CD4-positive, CD25-positive, alpha-beta regulatory T cell (primary cell): ENCODE measurements around the gene VGLL1. TPM values are rescaled to one million over a fixed set of nuclear protein-coding genes. Genes with fewer than 3 reads are reported as not detected.

Experiments
- ATAC-seq, 2 donors: fragments of 150-1000 bp; cut with Tn5 transposase; one replicate each; pipeline ENCODE4 v1.10.0; 2021; ENCODE audit warnings: low read depth in 2 of 2, moderate number of reproducible peaks in 2 of 2, moderate library complexity in 1 of 2
- DNase-seq, 3 donors: peaks; one replicate each; pipeline versions ENCODE4 v3.0.0 to v3.0.0-alpha.2; 2012 to 2022; ENCODE audit warnings: mixed read lengths in 1 of 3
- H3K27ac ChIP-seq: one replicate; pipeline ENCODE4 v1.7.0; 2013; ENCODE audit warnings: mild to moderate bottlenecking, low read length; ENCODE audit not compliant: insufficient read depth, poor library complexity, severe bottlenecking
- H3K27me3 ChIP-seq: one replicate; pipeline ENCODE4 v1.7.0; 2013; ENCODE audit warnings: low read length; ENCODE audit not compliant: control insufficient read depth, insufficient read depth
- H3K36me3 ChIP-seq: one replicate; pipeline ENCODE4 v1.7.0; 2013; ENCODE audit warnings: mild to moderate bottlenecking, low read length, moderate library complexity; ENCODE audit not compliant: control insufficient read depth, insufficient read depth
- H3K4me1 ChIP-seq: 2 replicates; pipeline ENCODE4 v1.7.0; 2013; ENCODE audit warnings: mild to moderate bottlenecking, low read length; ENCODE audit not compliant: insufficient read depth, control insufficient read depth, poor library complexity, severe bottlenecking
- H3K4me3 ChIP-seq: one replicate; pipeline ENCODE4 v1.7.0; 2013; ENCODE audit warnings: low read depth, mild to moderate bottlenecking, low read length, moderate library complexity
- H3K9me3 ChIP-seq, 2 experiments: 1 replicate in 1 of 2; 2 replicates in 1 of 2; pipeline ENCODE4 v1.7.0; 2013; ENCODE audit warnings: low read length in 2 of 2, mild to moderate bottlenecking in 1 of 2, moderate library complexity in 1 of 2; ENCODE audit not compliant: control insufficient read depth in 2 of 2
- H3K27ac Mint-ChIP-seq, 3 donors: one replicate each; pipeline ENCODE4 v1.8.0; 2020 to 2022; ENCODE audit warnings: mild to moderate bottlenecking in 3 of 3, mixed read lengths in 3 of 3, moderate library complexity in 2 of 3
- H3K27me3 Mint-ChIP-seq: one replicate; pipeline ENCODE4 v1.8.0; 2022; ENCODE audit warnings: mild to moderate bottlenecking, mixed read lengths
- H3K36me3 Mint-ChIP-seq: one replicate; pipeline ENCODE4 v1.8.0; 2020; ENCODE audit warnings: mixed read lengths
- H3K4me1 Mint-ChIP-seq, 4 donors: one replicate each; pipeline ENCODE4 v1.8.0; 2020 to 2022; ENCODE audit warnings: mixed read lengths in 4 of 4, mild to moderate bottlenecking in 1 of 4
- H3K4me3 Mint-ChIP-seq, 4 donors: one replicate each; pipeline ENCODE4 v1.8.0; 2020 to 2022; ENCODE audit warnings: mild to moderate bottlenecking in 4 of 4, mixed read lengths in 4 of 4, moderate library complexity in 3 of 4
- H3K9me3 Mint-ChIP-seq, 7 donors: one replicate each; pipeline ENCODE4 v1.8.0; 2020 to 2022; ENCODE audit warnings: mixed read lengths in 7 of 7, mild to moderate bottlenecking in 3 of 7, moderate library complexity in 2 of 7
- polyA plus RNA-seq, 4 donors: library from polyadenylated mRNA; unstranded; fragments of 300-500 nt; fragmentation: Illumina TruSeq; gene quantifications; one replicate each; pipeline ENCODE4 v1.2.3, GENCODE V29; 2021
- total RNA-seq: library from RNA; stranded (reverse); gene quantifications from one replicate; pipeline ENCODE4 v1.2.3, GENCODE V29; 2022

VGLL1 gene
- total and polyA plus RNA-seq, 5 donors from 2014 or later = not detected

DNA sequence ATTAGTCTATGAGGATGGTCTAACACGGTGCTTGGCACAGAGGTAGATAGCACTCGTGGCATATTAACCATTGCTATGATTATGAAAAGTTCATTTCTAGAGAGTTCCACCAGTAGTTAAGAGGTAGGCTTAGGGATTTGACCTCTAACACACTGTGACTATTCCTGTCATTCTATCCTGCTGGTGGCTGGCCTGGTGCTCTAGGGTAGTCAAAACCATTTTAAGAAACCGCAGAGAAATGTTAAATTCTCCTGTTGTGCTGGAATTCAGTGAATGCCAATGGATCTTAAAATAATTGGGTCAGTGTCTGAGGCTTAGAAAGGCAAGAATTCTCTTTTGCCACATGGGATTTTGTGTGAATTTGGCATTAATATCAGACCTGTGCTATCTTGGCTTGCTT lies 53.9 kb downstream of the VGLL1 start:
- no peak for DNase-seq
- Histone ChIP-seq H3K36me3 (no peaks in the 10 kb centered on the region), H3K4me1 (peaks cover 42% of the 10 kb centered on the region), H3K9me3 (no peaks in the 10 kb centered on the region), H3K27me3 (no peaks in the 10 kb centered on the region), H3K4me3 (peak overlapping the region; percentile 64), H3K27ac (peak overlapping the region; percentile 74)
- H3K4me3 Mint-ChIP-seq = peak overlapping the region; percentile 36 to 68 (median 62)
- H3K27me3 Mint-ChIP-seq = no peaks in the 10 kb centered on the region
- ATAC-seq = no peak
- H3K4me1 Mint-ChIP-seq = peaks cover 20 to 57% (median 32%) of the 10 kb centered on the region in 4 donors
- peak overlapping the region; percentile 92 to 95 (median 94) for H3K27ac Mint-ChIP-seq
- H3K36me3 Mint-ChIP-seq = no peaks in the 10 kb centered on the region
- no peaks in the 10 kb centered on the region for H3K9me3 Mint-ChIP-seq

DNA sequence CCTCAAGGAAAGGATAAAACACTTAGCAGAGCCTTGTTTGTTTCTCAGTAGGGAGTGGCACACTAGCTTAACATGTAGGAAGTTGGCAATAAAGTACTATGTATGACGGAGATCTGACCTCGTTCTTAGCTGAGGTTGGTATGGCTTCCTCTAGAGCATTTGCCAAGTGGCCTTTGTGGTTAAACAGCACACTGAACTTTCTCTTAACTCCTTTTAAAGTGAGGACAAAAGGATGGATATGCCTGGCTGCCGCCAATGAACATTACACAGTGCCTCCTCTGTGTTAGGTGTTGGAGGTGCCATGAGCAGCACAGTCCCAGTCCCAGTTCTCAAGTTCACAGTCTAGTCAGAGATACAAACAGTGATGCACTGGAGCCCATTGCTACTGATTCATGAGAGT lies 54.4 kb downstream of the VGLL1 start:
- Histone ChIP-seq H3K36me3 (no peaks in the 10 kb centered on the region), H3K9me3 (no peaks in the 10 kb centered on the region), H3K4me1 (peaks cover 42% of the 10 kb centered on the region), H3K27me3 (no peaks in the 10 kb centered on the region), H3K27ac (peak overlapping the region; percentile 74), H3K4me3 (peak overlapping the region; percentile 61)
- ATAC-seq (peak; percentile 83 to 85), DNase-seq (peak in 2 of 3 donors; percentile 66 to 81)
- Mint-ChIP-seq H3K36me3 (no peaks in the 10 kb centered on the region), H3K9me3 (no peaks in the 10 kb centered on the region), H3K27ac (peak overlapping the region; percentile 92 to 95 (median 94)), H3K27me3 (no peaks in the 10 kb centered on the region), H3K4me3 (peak overlapping the region; percentile 36 to 68 (median 62)), H3K4me1 (peaks cover 20 to 57% (median 32%) of the 10 kb centered on the region in 4 donors)

DNA sequence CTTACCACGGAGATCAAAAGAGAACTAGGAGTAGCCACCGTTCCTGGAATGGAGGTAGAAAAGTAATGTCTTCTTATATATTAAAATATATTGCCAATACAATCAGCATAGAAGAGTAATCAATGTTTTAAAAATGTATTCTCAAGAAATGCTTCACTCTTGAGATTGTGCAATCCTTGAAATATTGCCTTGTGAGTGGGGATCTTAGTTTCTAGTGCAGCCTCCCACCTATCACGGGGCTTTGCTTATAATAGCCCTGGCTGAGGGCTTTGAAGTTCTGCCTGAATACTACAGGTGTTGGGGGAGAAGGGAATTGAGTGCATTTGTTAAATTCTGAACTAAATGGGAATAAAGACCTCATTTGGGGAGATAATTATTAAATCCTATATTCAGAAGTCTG lies 55.5 kb downstream of the VGLL1 start:
- Mint-ChIP-seq H3K9me3 (no peaks in the 10 kb centered on the region), H3K36me3 (no peaks in the 10 kb centered on the region), H3K4me1 (peaks cover 20 to 57% (median 32%) of the 10 kb centered on the region in 4 donors), H3K4me3 (peak overlapping the region in 3 of 4 donors; percentile 42 to 69 (median 67)), H3K27ac (peak overlapping the region; percentile 92 to 95 (median 94)), H3K27me3 (no peaks in the 10 kb centered on the region)
- Histone ChIP-seq H3K36me3 (no peaks in the 10 kb centered on the region), H3K4me3 (peak overlapping the region; percentile 56), H3K4me1 (peaks cover 42% of the 10 kb centered on the region), H3K27me3 (no peaks in the 10 kb centered on the region), H3K27ac (peak overlapping the region; percentile 74), H3K9me3 (no peaks in the 10 kb centered on the region)
- ATAC-seq (no peak), DNase-seq (no peak)

DNA sequence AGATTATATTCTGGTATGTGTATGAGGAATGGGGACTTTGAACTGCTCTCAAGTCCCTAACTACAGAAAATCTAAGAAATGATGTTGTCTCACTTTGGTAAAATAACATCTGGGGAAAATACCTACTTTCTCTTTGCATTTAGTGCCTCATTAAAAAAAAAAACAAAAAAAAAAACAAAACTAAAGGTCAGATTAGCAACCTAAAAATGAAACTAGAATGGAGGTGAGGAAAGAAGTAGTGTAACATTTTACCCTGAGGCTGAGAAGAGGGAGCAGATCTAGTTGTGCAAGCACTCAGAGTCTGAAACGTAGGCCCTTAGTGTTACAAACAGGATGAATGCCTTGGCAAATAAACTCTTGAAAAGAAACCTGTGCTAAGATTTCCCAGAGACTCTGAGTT lies 56.0 kb downstream of the VGLL1 start:
- no peaks in the 10 kb centered on the region for H3K9me3 ChIP-seq
- H3K4me1 Mint-ChIP-seq = peaks cover 20 to 57% (median 32%) of the 10 kb centered on the region in 4 donors
- DNase-seq = peak in 2 of 3 donors; percentile 24 to 66
- H3K36me3 ChIP-seq = no peaks in the 10 kb centered on the region
- peak in 1 of 2 donors; percentile 38 for ATAC-seq
- H3K4me3 ChIP-seq = peak overlapping the region; percentile 56
- H3K9me3 Mint-ChIP-seq = no peaks in the 10 kb centered on the region
- no peaks in the 10 kb centered on the region for H3K36me3 Mint-ChIP-seq
- H3K4me3 Mint-ChIP-seq = peak overlapping the region in 3 of 4 donors; percentile 15 to 69 (median 67)
- peak overlapping the region; percentile 89 to 94 (median 89) for H3K27ac Mint-ChIP-seq
- H3K27me3 ChIP-seq = no peaks in the 10 kb centered on the region
- H3K4me1 ChIP-seq = peaks cover 42% of the 10 kb centered on the region
- H3K27ac ChIP-seq = peak overlapping the region; percentile 74
- no peaks in the 10 kb centered on the region for H3K27me3 Mint-ChIP-seq

DNA sequence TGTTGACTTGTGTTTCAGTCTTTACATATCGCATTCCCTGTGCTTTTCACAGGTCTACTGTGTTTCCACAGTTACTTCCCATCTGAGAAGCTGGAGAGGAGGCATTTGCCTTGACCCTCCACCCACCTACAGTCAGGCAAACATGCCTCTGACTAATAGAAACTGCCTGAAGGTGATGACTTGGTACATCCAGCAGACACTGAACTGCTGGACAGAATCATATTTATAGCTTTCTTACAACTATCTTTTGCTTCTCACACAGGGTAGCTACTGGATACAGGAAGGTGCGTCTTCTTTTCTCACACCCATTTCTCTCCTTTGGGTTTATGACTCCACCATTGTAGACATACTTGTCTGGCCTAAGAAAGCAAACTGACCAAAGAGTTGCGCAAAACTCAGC lies 58.0 kb downstream of the VGLL1 start:
- H3K4me3 ChIP-seq = no peak overlapping the region
- H3K9me3 ChIP-seq = no peaks in the 10 kb centered on the region
- no peaks in the 10 kb centered on the region for H3K9me3 Mint-ChIP-seq
- no peak for DNase-seq
- ATAC-seq = no peak
- H3K4me3 Mint-ChIP-seq = no peak overlapping the region
- no peaks in the 10 kb centered on the region for H3K36me3 Mint-ChIP-seq
- H3K4me1 ChIP-seq = peaks cover 37% of the 10 kb centered on the region
- H3K36me3 ChIP-seq = no peaks in the 10 kb centered on the region
- H3K27ac ChIP-seq = no peak overlapping the region
- H3K4me1 Mint-ChIP-seq = peaks cover 16 to 47% (median 28%) of the 10 kb centered on the region in 4 donors
- no peaks in the 10 kb centered on the region for H3K27me3 Mint-ChIP-seq
- peak overlapping the region in 2 of 3 donors; percentile 60 to 82 for H3K27ac Mint-ChIP-seq
- no peaks in the 10 kb centered on the region for H3K27me3 ChIP-seq

DNA sequence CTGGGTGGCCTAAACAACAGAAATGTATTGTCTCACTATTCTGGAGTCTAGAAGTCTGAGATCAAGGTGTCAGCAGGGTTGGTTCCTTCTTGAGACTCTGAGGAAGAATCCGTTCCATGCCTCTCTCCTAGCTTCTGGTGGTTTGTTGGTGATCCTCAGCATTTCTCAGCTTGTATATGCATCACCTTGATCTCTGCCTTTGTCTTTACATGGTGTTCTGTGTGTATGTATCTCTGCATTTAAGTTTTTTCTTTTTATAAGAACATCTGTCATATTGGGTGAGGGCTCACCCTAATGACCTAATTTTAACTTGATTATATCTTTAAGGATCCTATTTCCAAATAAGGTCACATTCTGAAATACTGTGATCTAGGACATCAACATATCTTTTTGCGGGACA lies 65.3 kb downstream of the VGLL1 start:
- H3K27ac ChIP-seq = no peak overlapping the region
- H3K27ac Mint-ChIP-seq = peak overlapping the region in 1 of 3 donors; percentile 72
- H3K27me3 Mint-ChIP-seq = no peaks in the 10 kb centered on the region
- peaks cover 0 to 17% (median 10%) of the 10 kb centered on the region in 4 donors for H3K4me1 Mint-ChIP-seq
- H3K9me3 ChIP-seq = no peaks in the 10 kb centered on the region
- H3K4me3 ChIP-seq = no peak overlapping the region
- no peak for DNase-seq
- H3K27me3 ChIP-seq = no peaks in the 10 kb centered on the region
- H3K4me3 Mint-ChIP-seq = peak overlapping the region in 2 of 4 donors; percentile 32 to 75
- H3K9me3 Mint-ChIP-seq = peaks cover 0 to 1% (median 0%) of the 10 kb centered on the region in 7 donors
- no peaks in the 10 kb centered on the region for H3K36me3 Mint-ChIP-seq
- ATAC-seq = no peak
- no peaks in the 10 kb centered on the region for H3K4me1 ChIP-seq
- H3K36me3 ChIP-seq = no peaks in the 10 kb centered on the region

DNA sequence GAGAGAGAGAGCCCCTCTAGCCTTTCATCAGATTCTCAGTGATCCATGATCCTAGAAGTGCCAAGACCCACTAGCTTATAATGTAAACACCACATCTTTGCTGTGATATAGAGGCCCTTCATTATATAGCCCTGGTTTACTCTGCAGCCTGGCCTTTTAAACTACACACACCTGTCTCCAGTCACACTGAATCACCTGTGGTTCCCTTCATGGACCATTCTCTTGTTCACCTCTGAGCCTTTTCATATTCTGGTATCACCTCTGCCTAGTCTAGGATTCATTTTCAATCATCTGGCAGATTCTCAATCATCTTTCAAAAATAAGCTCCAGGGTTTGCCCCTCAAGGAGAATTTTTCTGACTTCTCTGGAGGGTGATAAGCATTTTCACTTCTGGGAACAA lies 65.9 kb downstream of the VGLL1 start:
- peaks cover 0 to 17% (median 10%) of the 10 kb centered on the region in 4 donors for H3K4me1 Mint-ChIP-seq
- DNase-seq = no peak
- H3K9me3 Mint-ChIP-seq = peaks cover 0 to 1% (median 0%) of the 10 kb centered on the region in 7 donors
- no peak for ATAC-seq
- Histone ChIP-seq H3K9me3 (no peaks in the 10 kb centered on the region), H3K27ac (no peak overlapping the region), H3K36me3 (no peaks in the 10 kb centered on the region), H3K27me3 (no peaks in the 10 kb centered on the region), H3K4me1 (no peaks in the 10 kb centered on the region), H3K4me3 (no peak overlapping the region)
- no peaks in the 10 kb centered on the region for H3K36me3 Mint-ChIP-seq
- no peaks in the 10 kb centered on the region for H3K27me3 Mint-ChIP-seq
- peak overlapping the region in 3 of 4 donors; percentile 4 to 75 (median 32) for H3K4me3 Mint-ChIP-seq
- no peak overlapping the region for H3K27ac Mint-ChIP-seq

DNA sequence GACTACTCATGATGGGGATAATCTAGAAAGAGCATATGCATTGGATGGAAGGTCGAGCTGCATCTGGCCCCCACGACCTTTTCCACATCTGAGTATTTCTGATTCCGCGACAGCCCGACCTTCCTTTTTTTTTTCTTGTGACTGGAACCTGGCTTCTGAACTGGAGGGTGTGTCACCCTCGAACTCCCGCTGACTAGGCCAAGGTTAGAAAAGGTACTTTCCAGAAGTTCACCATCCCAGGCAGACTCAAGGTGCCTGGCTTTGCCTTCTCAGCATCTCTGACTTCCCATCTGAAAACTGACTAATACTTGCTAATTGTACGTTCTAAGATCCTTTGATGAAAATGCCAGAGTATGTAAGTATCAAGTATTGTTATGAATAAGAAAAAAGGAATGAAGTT lies 66.6 kb downstream of the VGLL1 start:
- H3K9me3 Mint-ChIP-seq = peaks cover 0 to 1% (median 0%) of the 10 kb centered on the region in 7 donors
- no peak overlapping the region for H3K4me3 Mint-ChIP-seq
- Histone ChIP-seq H3K4me1 (no peaks in the 10 kb centered on the region), H3K27ac (no peak overlapping the region), H3K27me3 (no peaks in the 10 kb centered on the region), H3K4me3 (no peak overlapping the region), H3K9me3 (no peaks in the 10 kb centered on the region), H3K36me3 (no peaks in the 10 kb centered on the region)
- H3K27ac Mint-ChIP-seq = peak overlapping the region in 2 of 3 donors; percentile 12 to 32
- H3K27me3 Mint-ChIP-seq = no peaks in the 10 kb centered on the region
- H3K4me1 Mint-ChIP-seq = peaks cover 0 to 18% (median 10%) of the 10 kb centered on the region in 4 donors
- no peak for DNase-seq
- no peaks in the 10 kb centered on the region for H3K36me3 Mint-ChIP-seq
- no peak for ATAC-seq
